Liver (tissue), 9 donors: ENCODE data around the gene GGN. TPM values are rescaled to one million over a fixed set of nuclear protein-coding genes. Genes with fewer than 3 reads are reported as not detected.

ENCODE experiments used
- DNase-seq: peaks from one replicate; pipeline ENCODE4 v3.0.0-alpha.2; 2017; ENCODE audit warnings: low spot score
- H3K27ac ChIP-seq, 2 donors: one replicate each; pipeline ENCODE4 v1.7.0; 2013; ENCODE audit warnings: inconsistent platforms in 2 of 2, low read length in 2 of 2, control low read depth in 1 of 2, low read depth in 1 of 2, mild to moderate bottlenecking in 1 of 2
- H3K27me3 ChIP-seq, 4 donors: one replicate each; pipeline versions ENCODE4 v1.6.1 to v1.7.0; 2013; ENCODE audit warnings: low read length in 3 of 4, inconsistent platforms in 1 of 4, mild to moderate bottlenecking in 1 of 4, moderate library complexity in 1 of 4; ENCODE audit not compliant: control insufficient read depth in 4 of 4, insufficient read depth in 4 of 4
- H3K36me3 ChIP-seq, 4 donors: one replicate each; pipeline versions ENCODE4 v1.6.1 to v1.7.0; 2013; ENCODE audit warnings: low read length in 3 of 4, mild to moderate bottlenecking in 3 of 4, low read depth in 1 of 4, moderate library complexity in 1 of 4; ENCODE audit not compliant: control insufficient read depth in 4 of 4, insufficient read depth in 3 of 4
- H3K4me1 ChIP-seq, 4 donors: one replicate each; pipeline versions ENCODE4 v1.6.1 to v1.7.0; 2013; ENCODE audit warnings: low read length in 3 of 4, mild to moderate bottlenecking in 3 of 4, moderate library complexity in 1 of 4; ENCODE audit not compliant: control insufficient read depth in 4 of 4, insufficient read depth in 4 of 4
- H3K4me3 ChIP-seq, 3 donors: one replicate each; pipeline versions ENCODE4 v1.6.1 to v1.7.0; 2013; ENCODE audit warnings: low read length in 3 of 3, control low read depth in 1 of 3, low read depth in 1 of 3, mild to moderate bottlenecking in 1 of 3
- H3K9ac ChIP-seq, 2 donors: one replicate each; pipeline ENCODE4 v1.7.0; 2013; ENCODE audit warnings: low read length in 2 of 2, mild to moderate bottlenecking in 2 of 2, moderate library complexity in 2 of 2, control low read depth in 1 of 2, low read depth in 1 of 2
- H3K9me3 ChIP-seq, 4 donors: one replicate each; pipeline versions ENCODE4 v1.6.1 to v1.7.0; 2013; ENCODE audit warnings: low read length in 3 of 4; ENCODE audit not compliant: control insufficient read depth in 4 of 4
- FOXA1 ChIP-seq: IDR thresholded peaks from 2 replicates; pipeline ENCODE4 v1.6.1; 2016; ENCODE audit warnings: antibody characterized with exemption
- FOXA2 ChIP-seq: IDR thresholded peaks from 2 replicates; pipeline ENCODE4 v1.6.1; 2016; ENCODE audit warnings: antibody characterized with exemption
- GABPA ChIP-seq, 2 donors: IDR thresholded peaks in 1 of 2; conservative IDR thresholded peaks in 1 of 2; 2 replicates each; pipeline ENCODE4 v1.6.1; 2016; ENCODE audit warnings: antibody characterized with exemption in 2 of 2, mild to moderate bottlenecking in 1 of 2, moderate library complexity in 1 of 2
- HNF4A ChIP-seq, 2 donors: conservative IDR thresholded peaks; 2 replicates each; pipeline ENCODE4 v1.6.1; 2016; ENCODE audit warnings: antibody characterized with exemption in 2 of 2, mild to moderate bottlenecking in 2 of 2
- JUND ChIP-seq, 2 donors: IDR thresholded peaks; 2 replicates each; pipeline ENCODE4 v1.6.1; 2016; ENCODE audit warnings: antibody characterized with exemption in 2 of 2
- NR2F2 ChIP-seq: IDR thresholded peaks from 2 replicates; pipeline ENCODE4 v1.6.1; 2016; ENCODE audit warnings: antibody characterized with exemption
- RXRA ChIP-seq, 2 donors: IDR thresholded peaks; 2 replicates each; pipeline ENCODE4 v1.6.1; 2017 to 2018; ENCODE audit warnings: antibody characterized with exemption in 2 of 2, mild to moderate bottlenecking in 1 of 2
- SP1 ChIP-seq: IDR thresholded peaks from 2 replicates; pipeline ENCODE4 v1.6.1; 2018; ENCODE audit warnings: antibody characterized with exemption, mild to moderate bottlenecking
- TAF1 ChIP-seq: conservative IDR thresholded peaks from 2 replicates; pipeline ENCODE4 v1.6.1; 2016; ENCODE audit warnings: antibody characterized with exemption, mild to moderate bottlenecking
- WGBS: extraction: QIAGEN DNeasy Blood & Tissue Kit; methylation state at CpG from one replicate; pipeline ENCODE4 v1.1.7; 2013; 5-methylcytosine and 5-hydroxymethylcytosine counted together
- polyA plus RNA-seq, 2 donors: library from polyadenylated mRNA; stranded (reverse) in 1 of 2; unstranded in 1 of 2; fragments of 200-250 nt in 1 of 2; fragments of >200 nt in 1 of 2; fragmentation: Nextera tagmentation in 1 of 2; extraction: Ambion mirVana in 1 of 2; gene quantifications; one replicate each; pipeline versions ENCODE4 v1.2.1 to v1.2.3, GENCODE V29; 2013 to 2015
- total RNA-seq, 2 donors: library from RNA; depleted of rRNA; stranded (reverse); fragments of >200 nt; gene quantifications; one replicate each; pipeline ENCODE4 v1.2.3, GENCODE V29; 2014
- TF ChIP-seq, protein P1 (sequence below): fragments of 150-350 bp; IDR thresholded peaks from 2 replicates; pipeline ENCODE4 v1.5.1; 2017; ENCODE audit warnings: improper control_type of control experiment, low read depth, low read length; ENCODE audit not compliant: missing input control
- TF ChIP-seq, protein P2 (sequence below): IDR thresholded peaks from 2 replicates; pipeline ENCODE4 v1.6.1; 2016; ENCODE audit warnings: antibody characterized with exemption, mild to moderate bottlenecking
- TF ChIP-seq, protein P3 (sequence below): IDR thresholded peaks from 2 replicates; pipeline ENCODE4 v1.6.1; 2016; ENCODE audit warnings: antibody characterized with exemption
- TF ChIP-seq, protein P4 (sequence below): IDR thresholded peaks from 2 replicates; pipeline ENCODE4 v1.6.1; 2016; ENCODE audit warnings: antibody characterized with exemption
- donor health status: healthy.
- donor health status: healthy.
- donor health status: healthy.
- donor health status: healthy.
- donor health status: healthy.

Gene GGN
- total and polyA plus RNA-seq, 4 donors, result not detected

DNA sequence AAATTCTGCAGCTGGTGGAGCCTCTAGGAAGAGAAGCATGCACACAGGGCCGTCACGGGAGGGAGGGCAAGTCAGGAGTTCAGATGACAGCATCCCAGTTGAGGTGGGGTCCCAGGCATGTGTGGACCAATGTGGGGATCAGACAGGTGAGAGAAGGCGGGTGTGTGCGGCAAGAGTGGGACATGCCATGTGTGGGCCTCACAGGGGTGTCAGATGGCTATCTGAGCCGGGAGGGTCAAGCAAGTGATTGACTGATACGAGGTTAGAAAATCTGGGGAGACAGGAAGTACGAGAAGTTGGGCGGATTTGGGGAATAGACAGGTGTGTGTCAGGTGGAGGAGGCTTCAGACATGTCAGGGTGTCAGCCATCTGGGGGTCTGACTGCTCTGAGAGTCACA is 29.3 kb upstream of the GGN start:
- WGBS, result 84% methylated on average over 8 of the region's 8 CpGs
- H3K27ac ChIP-seq, result no peak overlapping the region
- no peaks in the 10 kb centered on the region for H3K27me3 ChIP-seq
- H3K9ac ChIP-seq, result no peak overlapping the region
- no peak overlapping the region for H3K4me3 ChIP-seq
- no peak for DNase-seq
- TF ChIP-seq, protein P1, sequence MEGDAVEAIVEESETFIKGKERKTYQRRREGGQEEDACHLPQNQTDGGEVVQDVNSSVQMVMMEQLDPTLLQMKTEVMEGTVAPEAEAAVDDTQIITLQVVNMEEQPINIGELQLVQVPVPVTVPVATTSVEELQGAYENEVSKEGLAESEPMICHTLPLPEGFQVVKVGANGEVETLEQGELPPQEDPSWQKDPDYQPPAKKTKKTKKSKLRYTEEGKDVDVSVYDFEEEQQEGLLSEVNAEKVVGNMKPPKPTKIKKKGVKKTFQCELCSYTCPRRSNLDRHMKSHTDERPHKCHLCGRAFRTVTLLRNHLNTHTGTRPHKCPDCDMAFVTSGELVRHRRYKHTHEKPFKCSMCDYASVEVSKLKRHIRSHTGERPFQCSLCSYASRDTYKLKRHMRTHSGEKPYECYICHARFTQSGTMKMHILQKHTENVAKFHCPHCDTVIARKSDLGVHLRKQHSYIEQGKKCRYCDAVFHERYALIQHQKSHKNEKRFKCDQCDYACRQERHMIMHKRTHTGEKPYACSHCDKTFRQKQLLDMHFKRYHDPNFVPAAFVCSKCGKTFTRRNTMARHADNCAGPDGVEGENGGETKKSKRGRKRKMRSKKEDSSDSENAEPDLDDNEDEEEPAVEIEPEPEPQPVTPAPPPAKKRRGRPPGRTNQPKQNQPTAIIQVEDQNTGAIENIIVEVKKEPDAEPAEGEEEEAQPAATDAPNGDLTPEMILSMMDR, result no peak
- TF ChIP-seq, protein P2, sequence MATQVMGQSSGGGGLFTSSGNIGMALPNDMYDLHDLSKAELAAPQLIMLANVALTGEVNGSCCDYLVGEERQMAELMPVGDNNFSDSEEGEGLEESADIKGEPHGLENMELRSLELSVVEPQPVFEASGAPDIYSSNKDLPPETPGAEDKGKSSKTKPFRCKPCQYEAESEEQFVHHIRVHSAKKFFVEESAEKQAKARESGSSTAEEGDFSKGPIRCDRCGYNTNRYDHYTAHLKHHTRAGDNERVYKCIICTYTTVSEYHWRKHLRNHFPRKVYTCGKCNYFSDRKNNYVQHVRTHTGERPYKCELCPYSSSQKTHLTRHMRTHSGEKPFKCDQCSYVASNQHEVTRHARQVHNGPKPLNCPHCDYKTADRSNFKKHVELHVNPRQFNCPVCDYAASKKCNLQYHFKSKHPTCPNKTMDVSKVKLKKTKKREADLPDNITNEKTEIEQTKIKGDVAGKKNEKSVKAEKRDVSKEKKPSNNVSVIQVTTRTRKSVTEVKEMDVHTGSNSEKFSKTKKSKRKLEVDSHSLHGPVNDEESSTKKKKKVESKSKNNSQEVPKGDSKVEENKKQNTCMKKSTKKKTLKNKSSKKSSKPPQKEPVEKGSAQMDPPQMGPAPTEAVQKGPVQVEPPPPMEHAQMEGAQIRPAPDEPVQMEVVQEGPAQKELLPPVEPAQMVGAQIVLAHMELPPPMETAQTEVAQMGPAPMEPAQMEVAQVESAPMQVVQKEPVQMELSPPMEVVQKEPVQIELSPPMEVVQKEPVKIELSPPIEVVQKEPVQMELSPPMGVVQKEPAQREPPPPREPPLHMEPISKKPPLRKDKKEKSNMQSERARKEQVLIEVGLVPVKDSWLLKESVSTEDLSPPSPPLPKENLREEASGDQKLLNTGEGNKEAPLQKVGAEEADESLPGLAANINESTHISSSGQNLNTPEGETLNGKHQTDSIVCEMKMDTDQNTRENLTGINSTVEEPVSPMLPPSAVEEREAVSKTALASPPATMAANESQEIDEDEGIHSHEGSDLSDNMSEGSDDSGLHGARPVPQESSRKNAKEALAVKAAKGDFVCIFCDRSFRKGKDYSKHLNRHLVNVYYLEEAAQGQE, result no peak
- H3K36me3 ChIP-seq, result no peaks in the 10 kb centered on the region
- H3K9me3 ChIP-seq, result no peaks in the 10 kb centered on the region
- H3K4me1 ChIP-seq, result peaks cover 0 to 4% (median 0%) of the 10 kb centered on the region in 4 donors

DNA sequence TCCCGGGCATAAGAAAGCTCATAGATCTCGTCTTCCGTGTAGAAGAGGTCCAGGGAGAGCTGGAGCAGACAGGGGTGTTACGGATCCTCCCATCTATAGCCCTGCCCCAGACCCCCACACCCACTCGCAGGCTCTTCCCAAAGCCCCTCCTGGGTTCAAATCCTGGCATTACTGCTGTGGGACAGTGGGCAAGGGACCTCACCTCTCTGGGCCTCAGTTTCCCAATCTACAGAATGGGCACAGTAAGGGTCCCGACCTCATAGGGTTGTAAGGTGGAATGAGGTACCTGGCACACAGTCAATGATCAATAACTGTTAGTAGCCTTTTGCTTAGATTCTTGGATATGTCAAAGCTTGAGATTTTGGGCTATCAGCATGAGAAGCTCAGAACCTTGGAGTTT is 25.6 kb upstream of the GGN start:
- no peak for TF ChIP-seq GABPA (IDR thresholded peaks at IDR 0.05 in 1 of 2, conservative IDR thresholded peaks at IDR 0.05 in 1 of 2)
- no peak for TF ChIP-seq RXRA (IDR thresholded peaks at IDR 0.05)
- no peak for TF ChIP-seq JUND (IDR thresholded peaks at IDR 0.05)
- TF ChIP-seq, protein P3, sequence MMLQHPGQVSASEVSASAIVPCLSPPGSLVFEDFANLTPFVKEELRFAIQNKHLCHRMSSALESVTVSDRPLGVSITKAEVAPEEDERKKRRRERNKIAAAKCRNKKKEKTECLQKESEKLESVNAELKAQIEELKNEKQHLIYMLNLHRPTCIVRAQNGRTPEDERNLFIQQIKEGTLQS, result no peak
- TF ChIP-seq, protein P1, result no peak
- no peak for TF ChIP-seq TAF1
- no peak for TF ChIP-seq SP1
- TF ChIP-seq NR2F2, result no peak
- TF ChIP-seq HNF4A (conservative IDR thresholded peaks at IDR 0.05), result no peak
- TF ChIP-seq FOXA1, result no peak
- no peak for TF ChIP-seq FOXA2
- TF ChIP-seq, protein P4, sequence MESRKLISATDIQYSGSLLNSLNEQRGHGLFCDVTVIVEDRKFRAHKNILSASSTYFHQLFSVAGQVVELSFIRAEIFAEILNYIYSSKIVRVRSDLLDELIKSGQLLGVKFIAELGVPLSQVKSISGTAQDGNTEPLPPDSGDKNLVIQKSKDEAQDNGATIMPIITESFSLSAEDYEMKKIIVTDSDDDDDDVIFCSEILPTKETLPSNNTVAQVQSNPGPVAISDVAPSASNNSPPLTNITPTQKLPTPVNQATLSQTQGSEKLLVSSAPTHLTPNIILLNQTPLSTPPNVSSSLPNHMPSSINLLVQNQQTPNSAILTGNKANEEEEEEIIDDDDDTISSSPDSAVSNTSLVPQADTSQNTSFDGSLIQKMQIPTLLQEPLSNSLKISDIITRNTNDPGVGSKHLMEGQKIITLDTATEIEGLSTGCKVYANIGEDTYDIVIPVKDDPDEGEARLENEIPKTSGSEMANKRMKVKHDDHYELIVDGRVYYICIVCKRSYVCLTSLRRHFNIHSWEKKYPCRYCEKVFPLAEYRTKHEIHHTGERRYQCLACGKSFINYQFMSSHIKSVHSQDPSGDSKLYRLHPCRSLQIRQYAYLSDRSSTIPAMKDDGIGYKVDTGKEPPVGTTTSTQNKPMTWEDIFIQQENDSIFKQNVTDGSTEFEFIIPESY, result no peak
- TF ChIP-seq, protein P2, result no peak
- peaks cover 0 to 4% (median 0%) of the 10 kb centered on the region in 4 donors for H3K4me1 ChIP-seq
- no peaks in the 10 kb centered on the region for H3K27me3 ChIP-seq
- no peak overlapping the region for H3K27ac ChIP-seq
- no peaks in the 10 kb centered on the region for H3K9me3 ChIP-seq
- H3K4me3 ChIP-seq, result no peak overlapping the region
- H3K36me3 ChIP-seq, result no peaks in the 10 kb centered on the region
- DNase-seq, result no peak
- 93% methylated on average over 6 of the region's 6 CpGs for WGBS
- no peak overlapping the region for H3K9ac ChIP-seq
